ENCODE results near the gene BUB1B.

- TF ChIP-seq MAX (IDR thresholded peaks at IDR 0.05) (no peak), YY1 (IDR thresholded peaks at IDR 0.05; ENCODE audit: low read depth) (no peak), CEBPB (IDR thresholded peaks at IDR 0.05) (no peak)
Measured at GRCh38 chr15:40247406-40247971, 86.6 kb downstream of the BUB1B start.
